ENCODE data around the gene TIMP3. TPM values are rescaled to one million over a fixed set of nuclear protein-coding genes. Genes with fewer than 3 reads are reported as not detected.

The TIMP3 gene
- total RNA-seq, 4 donors from 2014 or later = 40.1 to 93.3 (median 67.5) TPM

DNA sequence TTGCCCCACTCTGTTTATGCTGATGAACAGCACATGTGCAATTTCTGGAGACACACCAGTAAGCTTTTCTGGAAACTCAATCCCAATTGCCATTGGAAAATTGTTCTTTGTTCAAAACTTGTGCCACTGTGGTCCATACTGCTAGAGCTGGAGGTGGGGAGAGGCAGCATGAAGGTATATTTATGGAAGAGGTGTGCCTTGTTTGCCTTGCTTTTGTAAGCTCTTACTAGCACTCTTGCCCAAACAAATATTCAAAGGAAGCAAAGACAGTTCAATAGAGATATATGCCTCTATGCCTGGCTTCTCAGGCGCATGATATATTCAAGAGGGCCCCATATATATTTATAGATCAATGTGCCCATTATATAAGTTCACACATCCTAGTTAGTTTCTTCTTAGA lies 42.7 kb downstream of the TIMP3 start:
- no peak for DNase-seq
- Histone ChIP-seq H3K4me1 (peaks cover 0 to 4% (median 0%) of the 10 kb centered on the region in 4 donors), H3K9me3 (no peaks in the 10 kb centered on the region), H3K27me3 (no peaks in the 10 kb centered on the region), H3K4me3 (no peak overlapping the region), H3K36me3 (no peaks in the 10 kb centered on the region), H3K27ac (no peak overlapping the region)
- no peak for TF ChIP-seq POLR2A (IDR thresholded peaks at IDR 0.05)
- TF ChIP-seq, protein P1, sequence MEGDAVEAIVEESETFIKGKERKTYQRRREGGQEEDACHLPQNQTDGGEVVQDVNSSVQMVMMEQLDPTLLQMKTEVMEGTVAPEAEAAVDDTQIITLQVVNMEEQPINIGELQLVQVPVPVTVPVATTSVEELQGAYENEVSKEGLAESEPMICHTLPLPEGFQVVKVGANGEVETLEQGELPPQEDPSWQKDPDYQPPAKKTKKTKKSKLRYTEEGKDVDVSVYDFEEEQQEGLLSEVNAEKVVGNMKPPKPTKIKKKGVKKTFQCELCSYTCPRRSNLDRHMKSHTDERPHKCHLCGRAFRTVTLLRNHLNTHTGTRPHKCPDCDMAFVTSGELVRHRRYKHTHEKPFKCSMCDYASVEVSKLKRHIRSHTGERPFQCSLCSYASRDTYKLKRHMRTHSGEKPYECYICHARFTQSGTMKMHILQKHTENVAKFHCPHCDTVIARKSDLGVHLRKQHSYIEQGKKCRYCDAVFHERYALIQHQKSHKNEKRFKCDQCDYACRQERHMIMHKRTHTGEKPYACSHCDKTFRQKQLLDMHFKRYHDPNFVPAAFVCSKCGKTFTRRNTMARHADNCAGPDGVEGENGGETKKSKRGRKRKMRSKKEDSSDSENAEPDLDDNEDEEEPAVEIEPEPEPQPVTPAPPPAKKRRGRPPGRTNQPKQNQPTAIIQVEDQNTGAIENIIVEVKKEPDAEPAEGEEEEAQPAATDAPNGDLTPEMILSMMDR (IDR thresholded peaks at IDR 0.05) = no peak

DNA sequence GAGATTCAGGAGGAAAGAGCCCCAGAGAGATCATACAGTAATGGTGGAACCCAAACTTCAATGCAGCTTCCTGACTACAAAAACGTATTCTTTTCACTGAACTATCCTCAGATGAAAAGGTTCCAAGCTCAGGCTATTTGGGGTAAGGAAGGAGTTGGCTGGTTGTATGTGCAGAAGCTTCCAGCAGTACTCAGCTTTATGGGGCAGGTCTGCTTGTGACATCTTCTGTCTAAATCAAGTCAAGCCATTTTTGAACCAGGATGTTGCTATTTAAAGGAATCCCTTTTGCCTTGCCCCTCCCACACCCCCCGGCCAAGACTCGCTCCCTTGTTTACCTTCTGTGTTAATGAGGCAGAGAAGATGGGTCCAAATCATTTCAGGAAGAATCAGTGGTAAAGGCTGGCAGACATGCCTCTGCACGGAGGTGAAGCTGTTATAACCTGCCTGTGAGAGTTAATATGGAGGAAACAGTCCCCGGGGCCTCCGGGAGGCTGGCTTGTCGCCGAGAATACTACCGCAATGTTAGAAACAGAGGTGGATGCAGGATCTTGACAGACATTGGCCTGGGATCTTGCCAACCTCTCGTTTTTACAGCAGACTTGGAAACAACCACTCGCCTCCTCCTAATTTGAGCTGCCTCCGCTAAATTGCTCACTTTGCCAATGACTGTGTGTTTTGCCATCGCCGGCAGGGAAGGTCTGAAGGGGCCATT lies 45.4 kb downstream of the TIMP3 start:
- DNase-seq = no peak
- Histone ChIP-seq H3K4me1 (peaks cover 0 to 18% (median 2%) of the 10 kb centered on the region in 4 donors), H3K27me3 (no peaks in the 10 kb centered on the region), H3K27ac (no peak overlapping the region), H3K9me3 (no peaks in the 10 kb centered on the region), H3K4me3 (no peak overlapping the region), H3K36me3 (no peaks in the 10 kb centered on the region)
- TF ChIP-seq POLR2A (IDR thresholded peaks at IDR 0.05) = no peak
- TF ChIP-seq, protein P1 (IDR thresholded peaks at IDR 0.05) = no peak

DNA sequence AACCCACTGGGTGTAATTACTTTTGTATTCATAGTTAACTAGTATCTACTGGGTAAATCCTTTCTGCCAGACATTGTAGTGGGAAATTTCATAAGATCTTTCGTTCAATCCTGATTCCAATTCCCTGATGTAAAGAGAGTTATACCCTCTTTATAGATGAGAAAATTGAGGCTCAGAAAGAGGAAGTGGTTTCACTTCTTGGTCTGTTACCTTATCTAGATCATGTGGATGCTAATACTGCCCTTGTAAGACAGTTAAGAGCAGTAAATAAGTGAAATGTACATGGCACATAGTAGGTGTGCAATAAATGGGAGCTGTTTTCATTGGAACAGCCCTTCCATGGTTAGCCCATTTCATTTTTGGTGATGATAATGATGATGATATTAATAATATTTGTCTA lies 46.7 kb downstream of the TIMP3 start:
- H3K36me3 ChIP-seq = no peaks in the 10 kb centered on the region
- peaks cover 0 to 27% (median 2%) of the 10 kb centered on the region in 4 donors for H3K4me1 ChIP-seq
- H3K27me3 ChIP-seq = no peaks in the 10 kb centered on the region
- H3K9me3 ChIP-seq = no peaks in the 10 kb centered on the region
- no peak for DNase-seq
- no peak overlapping the region for H3K4me3 ChIP-seq
- H3K27ac ChIP-seq = no peak overlapping the region
- TF ChIP-seq, protein P1 (IDR thresholded peaks at IDR 0.05) = no peak
- no peak for TF ChIP-seq POLR2A (IDR thresholded peaks at IDR 0.05)

DNA sequence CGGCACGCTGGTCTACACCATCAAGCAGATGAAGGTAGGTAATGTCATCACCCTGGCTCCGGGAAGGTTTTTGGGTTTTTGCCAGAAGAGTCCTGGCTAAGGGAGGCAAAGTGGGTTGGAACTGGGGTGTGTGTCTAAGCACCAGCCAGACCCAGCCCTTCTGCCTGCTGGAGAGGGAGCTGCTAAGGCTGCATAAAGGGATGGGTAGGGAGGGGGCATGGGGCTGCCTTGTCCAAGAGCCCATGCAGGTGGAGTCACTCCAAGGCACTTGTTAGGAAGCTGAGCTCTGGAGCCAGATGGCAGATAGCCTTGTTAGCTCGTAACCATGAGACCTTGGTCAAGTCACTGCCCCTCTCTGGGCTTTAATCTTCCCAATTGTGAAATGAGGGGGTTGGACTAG lies 48.0 kb downstream of the TIMP3 start:
- Histone ChIP-seq H3K9me3 (no peaks in the 10 kb centered on the region), H3K27ac (no peak overlapping the region), H3K4me3 (no peak overlapping the region), H3K27me3 (no peaks in the 10 kb centered on the region), H3K36me3 (no peaks in the 10 kb centered on the region), H3K4me1 (peaks cover 0 to 27% (median 2%) of the 10 kb centered on the region in 4 donors)
- no peak for DNase-seq
- no peak for TF ChIP-seq POLR2A (IDR thresholded peaks at IDR 0.05)
- TF ChIP-seq, protein P1 (IDR thresholded peaks at IDR 0.05) = no peak

DNA sequence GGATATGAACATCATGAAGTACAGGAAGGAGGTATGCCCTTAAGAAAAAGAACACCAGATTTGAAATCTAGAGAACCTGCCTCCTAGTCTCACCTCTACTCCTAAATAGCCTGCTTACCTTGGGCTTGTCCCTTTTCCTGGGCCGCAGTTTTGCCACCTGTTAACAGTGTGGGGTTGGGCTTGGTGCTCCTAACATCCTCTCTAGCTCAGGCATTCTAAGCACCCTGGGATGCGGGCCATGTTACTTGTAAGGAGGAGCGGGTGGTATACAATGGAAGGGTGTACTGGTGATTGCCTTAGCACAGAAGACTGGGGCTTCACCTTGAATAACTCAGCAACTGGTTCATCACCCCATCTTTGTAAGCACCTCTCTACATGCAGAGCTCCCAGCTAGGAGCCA lies 48.7 kb downstream of the TIMP3 start:
- H3K36me3 ChIP-seq = no peaks in the 10 kb centered on the region
- DNase-seq = no peak
- H3K27me3 ChIP-seq = no peaks in the 10 kb centered on the region
- TF ChIP-seq POLR2A (IDR thresholded peaks at IDR 0.05) = no peak
- TF ChIP-seq, protein P1 (IDR thresholded peaks at IDR 0.05) = no peak
- no peak overlapping the region for H3K4me3 ChIP-seq
- peaks cover 0 to 27% (median 2%) of the 10 kb centered on the region in 4 donors for H3K4me1 ChIP-seq
- H3K27ac ChIP-seq = peak overlapping the region in 2 of 4 donors; percentile 53 to 55
- no peaks in the 10 kb centered on the region for H3K9me3 ChIP-seq

All from Peyer's patch (tissue), 4 donors.